B cell (primary cell): ENCODE measurements around the gene MYO1E. TPM values are rescaled to one million over a fixed set of nuclear protein-coding genes. Genes with fewer than 3 reads are reported as not detected.

Source experiments
- ATAC-seq: fragments of 200-7000 bp; cut with Tn5 transposase; one replicate; pipeline ENCODE4 v1.10.0; 2021; ENCODE audit warnings: low read depth, mild to moderate bottlenecking, moderate number of reproducible peaks, moderate library complexity
- CTCF ChIA-PET: fragments of 350-600 bp; sonication (Branson Sonifier 250); formaldehyde crosslinking; loops from one replicate; lab custom pipeline; 2021; ENCODE audit warnings: antibody characterized with exemption, inconsistent platforms; lab: Charles Lee
- POLR2A ChIA-PET: fragments of 350-600 bp; sonication (Branson Sonifier 250); formaldehyde crosslinking; loops from one replicate; lab custom pipeline; 2021; ENCODE audit warnings: antibody characterized with exemption; lab: Charles Lee
- DNase-seq: peaks from one replicate; pipeline ENCODE4 v3.0.0; 2013
- H2AFZ ChIP-seq: 2 replicates; pipeline ENCODE4 v1.6.1; 2012; ENCODE audit warnings: mild to moderate bottlenecking, low read depth, low read length; ENCODE audit not compliant: insufficient read depth, poor library complexity, severe bottlenecking
- H3K27ac ChIP-seq, 2 donors: 1 replicate in 1 of 2; 2 replicates in 1 of 2; pipeline ENCODE4 v1.5.1; 2012 to 2013; ENCODE audit warnings: low read length in 2 of 2, mild to moderate bottlenecking in 2 of 2, moderate library complexity in 1 of 2
- H3K27me3 ChIP-seq, 4 experiments: fragments of 200-600 bp in 1 of 4; sonication (generic) in 1 of 4; replicated peaks in 1 of 4; 1 replicate in 2 of 4; 2 replicates in 2 of 4; pipeline versions ENCODE4 v1.6.1 to v1.7.0; 2013 to 2016; ENCODE audit warnings: low read length in 3 of 4, mild to moderate bottlenecking in 2 of 4, mixed read lengths in 1 of 4, moderate library complexity in 1 of 4; ENCODE audit not compliant: insufficient read depth in 4 of 4, control insufficient read depth in 3 of 4; ENCODE audit errors: control extremely low read depth in 1 of 4
- H3K36me3 ChIP-seq, 2 experiments: replicated peaks in 1 of 2; 1 replicate in 1 of 2; 2 replicates in 1 of 2; pipeline versions ENCODE4 v1.6.1 to v1.7.1; 2013; ENCODE audit warnings: low read length in 1 of 2; ENCODE audit not compliant: insufficient read depth in 2 of 2, control insufficient read depth in 1 of 2; ENCODE audit errors: control extremely low read depth in 1 of 2, extremely low read depth in 1 of 2
- H3K4me1 ChIP-seq, 2 donors: fragments of 200-600 bp in 1 of 2; sonication (generic) in 1 of 2; 1 replicate in 1 of 2; 2 replicates in 1 of 2; pipeline versions ENCODE4 v1.5.1 to v1.6.1; 2013 to 2017; ENCODE audit warnings: low read length in 2 of 2; ENCODE audit not compliant: control insufficient read depth in 2 of 2, insufficient read depth in 2 of 2
- H3K4me2 ChIP-seq: replicated peaks from 2 replicates; pipeline ENCODE3; 2012; ENCODE audit warnings: mild to moderate bottlenecking, low read depth, low read length; ENCODE audit not compliant: poor library complexity, severe bottlenecking
- H3K4me3 ChIP-seq, 5 experiments: fragments of 200-600 bp in 1 of 5; sonication (generic) in 1 of 5; 1 replicate in 3 of 5; 2 replicates in 2 of 5; pipeline versions ENCODE4 v1.5.1 to v1.7.0; 2011 to 2016; ENCODE audit warnings: low read length in 4 of 5, mild to moderate bottlenecking in 4 of 5, low read depth in 2 of 5, control low read depth in 1 of 5, moderate library complexity in 1 of 5; ENCODE audit not compliant: insufficient read depth in 1 of 5; ENCODE audit errors: control extremely low read depth in 1 of 5, extremely low read depth in 1 of 5
- H3K79me2 ChIP-seq: fragments of 200-600 bp; sonication (generic); one replicate; pipeline ENCODE4 v1.6.0; 2016; ENCODE audit warnings: low read length; ENCODE audit not compliant: control insufficient read depth, insufficient read depth
- H3K9ac ChIP-seq: fragments of 200-600 bp; sonication (generic); 2 replicates; pipeline ENCODE4 v1.6.1; 2017; ENCODE audit warnings: mild to moderate bottlenecking, low read length, moderate library complexity
- H3K9me3 ChIP-seq, 3 donors: one replicate each; pipeline versions ENCODE4 v1.6.1 to v1.7.1; 2013; ENCODE audit warnings: low read length in 2 of 3; ENCODE audit not compliant: control insufficient read depth in 2 of 3, insufficient read depth in 1 of 3; ENCODE audit errors: control extremely low read depth in 1 of 3
- H4K20me1 ChIP-seq: 2 replicates; pipeline ENCODE4 v1.6.0; 2012; ENCODE audit warnings: mild to moderate bottlenecking, low read length; ENCODE audit not compliant: insufficient read depth, control insufficient read depth, poor library complexity, severe bottlenecking
- H3K27ac Mint-ChIP-seq: one replicate; pipeline ENCODE4 v1.8.0; 2021; ENCODE audit warnings: mixed read lengths
- H3K27me3 Mint-ChIP-seq: one replicate; pipeline ENCODE4 v1.8.0; 2021; ENCODE audit warnings: mixed read lengths
- H3K4me1 Mint-ChIP-seq: one replicate; pipeline ENCODE4 v1.8.0; 2021; ENCODE audit warnings: mixed read lengths
- H3K4me3 Mint-ChIP-seq: one replicate; pipeline ENCODE4 v1.8.0; 2021; ENCODE audit warnings: mixed read lengths
- H3K9me3 Mint-ChIP-seq: one replicate; pipeline ENCODE4 v1.8.0; 2022; ENCODE audit warnings: mixed read lengths; ENCODE audit not compliant: insufficient read depth
- CTCF ChIP-seq: fragments of 200-600 bp; IDR thresholded peaks from one replicate; pipeline ENCODE4 v1.8.0; 2022; ENCODE audit warnings: antibody characterized with exemption, mild to moderate bottlenecking
- EZH2 ChIP-seq: IDR thresholded peaks from 2 replicates; pipeline ENCODE4 v1.6.1; 2012; ENCODE audit warnings: borderline replicate concordance, low read depth, mild to moderate bottlenecking, moderate library complexity, low read length; ENCODE audit not compliant: insufficient read depth, poor library complexity, severe bottlenecking
- WGBS: methylation state at CpG from one replicate; pipeline ENCODE4 v1.1.5; 2013; ENCODE audit warnings: missing lambda C conversion rate; ENCODE audit not compliant: insufficient coverage; 5-methylcytosine and 5-hydroxymethylcytosine counted together
- intact Hi-C: fragments of 100-400 bp; cut with micrococcal nuclease; formaldehyde crosslinking; loops from one replicate; pipeline ENCODE4 v1.10.0; 2022
- polyA plus RNA-seq: library from polyadenylated mRNA; depleted of rRNA; stranded (reverse); fragments of >200 nt; gene quantifications from 2 replicates; pipeline ENCODE4 v1.2.3, GENCODE V29; 2012
- total RNA-seq, 2 donors: library from RNA; stranded (reverse); fragments of 120-200 nt in 1 of 2; gene quantifications; 1 replicate in 1 of 2; 2 replicates in 1 of 2; pipeline versions ENCODE4 v1.2.3 to v1.2.4, GENCODE V29; 2013 to 2022

Gene MYO1E
- total and polyA plus RNA-seq, 2 donors (not counting 1 experiment from before 2014, with no cell fraction given): 11.9 to 100.0 TPM

- Mint-ChIP-seq H3K4me1 (peaks cover 15% of the 10 kb centered on the region), H3K27ac (no peak overlapping the region), H3K27me3 (no peaks in the 10 kb centered on the region), H3K9me3 (no peaks in the 10 kb centered on the region), H3K4me3 (no peak overlapping the region)
- Histone ChIP-seq H3K9me3 (no peaks in the 10 kb centered on the region), H3K27me3 (no peaks in the 10 kb centered on the region), H2AFZ (no peak overlapping the region), H3K4me1 (peaks cover 5 to 12% of the 10 kb centered on the region in 2 donors), H3K79me2 (peaks cover 3% of the 10 kb centered on the region), H3K4me3 (no peak overlapping the region), H4K20me1 (no peaks in the 10 kb centered on the region), H3K36me3 (peaks cover 0 to 2% of the 10 kb centered on the region in 2 experiments), H3K9ac (no peak overlapping the region), H3K4me2 (no peak overlapping the region), H3K27ac (no peak overlapping the region)
- DNase-seq (no peak), ATAC-seq (no peak)
- CTCF ChIA-PET: interaction anchor here (0.6 to 4.0 kb wide), 4 partner anchors 10 to 126 kb away, joined by 3 to 40 read pairs (median 4); no protein-coding TSS in a partner anchor
- POLR2A ChIA-PET: no interaction called here
- intact Hi-C loops: no loop called here
- no CpG with 5 or more reads among the region's 1 CpG for WGBS
- TF ChIP-seq CTCF (no peak), EZH2 (no peak)
Measured at GRCh38 chr15:59379531-59379930, 6.9 kb upstream of the MYO1E start.

GRCh38 chr15:59378855-59379254 lies 6.2 kb upstream of the MYO1E start:
- H4K20me1 ChIP-seq: no peaks in the 10 kb centered on the region
- no peak overlapping the region for H3K4me2 ChIP-seq
- no peak for DNase-seq
- H3K79me2 ChIP-seq: peaks cover 6% of the 10 kb centered on the region
- H3K9ac ChIP-seq: no peak overlapping the region
- H3K9me3 Mint-ChIP-seq: no peaks in the 10 kb centered on the region
- H2AFZ ChIP-seq: no peak overlapping the region
- peaks cover 5 to 12% of the 10 kb centered on the region in 2 donors for H3K4me1 ChIP-seq
- no peaks in the 10 kb centered on the region for H3K27me3 Mint-ChIP-seq
- no peak overlapping the region for H3K27ac Mint-ChIP-seq
- peaks cover 0 to 2% of the 10 kb centered on the region in 2 experiments for H3K36me3 ChIP-seq
- no peak overlapping the region for H3K4me3 ChIP-seq
- H3K4me3 Mint-ChIP-seq: no peak overlapping the region
- ChIA-PET CTCF (interaction anchor here (0.6 to 4.0 kb wide), 8 partner anchors 9 to 204 kb away, joined by 3 to 40 read pairs (median 3); no protein-coding TSS in a partner anchor), POLR2A (interaction anchor here (0.6 to 1.6 kb wide), 2 partner anchors 20 to 34 kb away, joined by 5 to 6 read pairs; no protein-coding TSS in a partner anchor)
- TF ChIP-seq CTCF: no peak
- no peak for TF ChIP-seq EZH2
- H3K27ac ChIP-seq: no peak overlapping the region
- intact Hi-C loops: no loop called here
- H3K27me3 ChIP-seq: no peaks in the 10 kb centered on the region
- peaks cover 21% of the 10 kb centered on the region for H3K4me1 Mint-ChIP-seq
- H3K9me3 ChIP-seq: no peaks in the 10 kb centered on the region
- ATAC-seq: no peak
